NT2/D1 (cell line): Measurements from ENCODE around the gene METRNL.

Experiments
- DNase-seq: peaks from one replicate; pipeline ENCODE4 v3.0.0-alpha.2; 2011; ENCODE audit warnings: low read depth, low spot score
- H3K27me3 ChIP-seq: 2 replicates; pipeline ENCODE4 v1.6.0; 2011; ENCODE audit warnings: mild to moderate bottlenecking; ENCODE audit not compliant: insufficient read length, insufficient read depth
- H3K36me3 ChIP-seq: 2 replicates; pipeline ENCODE4 v1.6.1; 2011; ENCODE audit warnings: mild to moderate bottlenecking, low read length, mixed read lengths; ENCODE audit not compliant: insufficient read depth, insufficient read length
- H3K4me1 ChIP-seq: 2 replicates; pipeline ENCODE4 v1.5.1; 2011; ENCODE audit not compliant: insufficient read depth, insufficient read length
- H3K4me3 ChIP-seq: 2 replicates; pipeline ENCODE4 v1.5.1; 2011; ENCODE audit warnings: low read depth; ENCODE audit not compliant: insufficient read length
- H3K9ac ChIP-seq: 2 replicates; pipeline ENCODE4 v1.6.0; 2011; ENCODE audit warnings: low read depth; ENCODE audit not compliant: insufficient read length
- H3K9me3 ChIP-seq: 2 replicates; pipeline ENCODE4 v1.5.1; 2011; ENCODE audit warnings: mild to moderate bottlenecking, low read length; ENCODE audit not compliant: insufficient read depth
- SUZ12 ChIP-seq: IDR thresholded peaks from 2 replicates; pipeline ENCODE4 v1.6.1; 2011; ENCODE audit not compliant: insufficient read length, insufficient read depth; ENCODE audit errors: extremely low read depth
- YY1 ChIP-seq: IDR thresholded peaks from 2 replicates; pipeline ENCODE4 v1.6.1; 2011; ENCODE audit not compliant: insufficient read length, insufficient read depth
- ZNF274 ChIP-seq: IDR thresholded peaks from 2 replicates; pipeline ENCODE4 v1.6.1; 2011; ENCODE audit warnings: mild to moderate bottlenecking, low read depth, low read length

Gene METRNL

GRCh38 chr17:83058266-83058798, 21.1 kb upstream of the METRNL start:
- DNase-seq: no peak
- TF ChIP-seq ZNF274: no peak
- TF ChIP-seq SUZ12: no peak
- Histone ChIP-seq H3K9me3 (no peaks in the 10 kb centered on the region), H3K36me3 (no peaks in the 10 kb centered on the region), H3K4me1 (peaks cover 4% of the 10 kb centered on the region), H3K27me3 (no peaks in the 10 kb centered on the region), H3K4me3 (no peak overlapping the region), H3K9ac (no peak overlapping the region)

GRCh38 chr17:83061586-83061985, 17.8 kb upstream of the METRNL start:
- Histone ChIP-seq H3K4me3 (no peak overlapping the region), H3K9me3 (no peaks in the 10 kb centered on the region), H3K36me3 (no peaks in the 10 kb centered on the region), H3K9ac (no peak overlapping the region), H3K4me1 (peaks cover 2% of the 10 kb centered on the region), H3K27me3 (no peaks in the 10 kb centered on the region)
- no peak for DNase-seq
- TF ChIP-seq SUZ12: no peak
- no peak for TF ChIP-seq YY1
- no peak for TF ChIP-seq ZNF274

GRCh38 chr17:83062011-83062817, 17.2 kb upstream of the METRNL start:
- Histone ChIP-seq H3K4me3 (no peak overlapping the region), H3K27me3 (no peaks in the 10 kb centered on the region), H3K36me3 (no peaks in the 10 kb centered on the region), H3K4me1 (peaks cover 2% of the 10 kb centered on the region), H3K9me3 (no peaks in the 10 kb centered on the region), H3K9ac (no peak overlapping the region)
- DNase-seq: no peak
- TF ChIP-seq SUZ12: no peak
- no peak for TF ChIP-seq YY1
- no peak for TF ChIP-seq ZNF274

- Histone ChIP-seq H3K9ac (no peak overlapping the region), H3K4me1 (peaks cover 2% of the 10 kb centered on the region), H3K4me3 (no peak overlapping the region), H3K9me3 (no peaks in the 10 kb centered on the region), H3K27me3 (no peaks in the 10 kb centered on the region), H3K36me3 (no peaks in the 10 kb centered on the region)
- TF ChIP-seq ZNF274 (no peak), YY1 (no peak), SUZ12 (no peak)
- no peak for DNase-seq
Measured at GRCh38 chr17:83062818-83063671, 16.4 kb upstream of the METRNL start.

GRCh38 chr17:83064021-83064731, 15.2 kb upstream of the METRNL start:
- H3K4me3 ChIP-seq: no peak overlapping the region
- no peak for DNase-seq
- TF ChIP-seq YY1: no peak
- no peak for TF ChIP-seq ZNF274
- no peak for TF ChIP-seq SUZ12
- H3K4me1 ChIP-seq: peaks cover 2% of the 10 kb centered on the region
- no peaks in the 10 kb centered on the region for H3K36me3 ChIP-seq
- no peak overlapping the region for H3K9ac ChIP-seq
- H3K9me3 ChIP-seq: no peaks in the 10 kb centered on the region
- H3K27me3 ChIP-seq: no peaks in the 10 kb centered on the region

GRCh38 chr17:83064732-83065659, 14.4 kb upstream of the METRNL start:
- peaks cover 2% of the 10 kb centered on the region for H3K4me1 ChIP-seq
- TF ChIP-seq ZNF274 (no peak), SUZ12 (no peak), YY1 (no peak)
- H3K27me3 ChIP-seq: no peaks in the 10 kb centered on the region
- H3K9ac ChIP-seq: no peak overlapping the region
- H3K9me3 ChIP-seq: no peaks in the 10 kb centered on the region
- no peak for DNase-seq
- H3K36me3 ChIP-seq: no peaks in the 10 kb centered on the region
- no peak overlapping the region for H3K4me3 ChIP-seq
